Measurements from ENCODE around the gene MAPK10.

MAPK10 gene

DNA sequence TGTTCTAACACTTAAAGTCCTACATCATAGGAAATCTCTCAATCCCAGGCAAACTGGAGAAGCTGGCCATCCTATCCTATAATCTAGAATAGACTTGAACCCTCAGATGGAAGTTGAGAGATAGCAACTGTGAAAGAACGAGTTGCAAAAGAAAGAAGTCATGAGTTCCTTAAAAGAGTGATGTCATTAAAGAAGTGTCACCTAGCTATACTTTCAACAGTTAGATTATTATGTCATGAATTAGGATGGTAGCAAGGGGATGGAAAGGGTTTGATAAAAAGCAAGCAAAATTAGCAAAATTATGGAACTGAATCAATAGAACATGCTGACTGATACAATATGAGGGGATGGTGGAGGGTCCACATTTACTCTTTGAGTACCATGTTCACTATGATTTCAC is 7.1 kb upstream of the MAPK10 start:
- H3K36me3 ChIP-seq (ENCODE audit: control insufficient read depth, insufficient read depth, low read length): no peaks in the 10 kb centered on the region
- no peak overlapping the region for H2AFZ ChIP-seq
- no peak overlapping the region for H3K4me3 ChIP-seq (ENCODE audit: low read depth, low read length)
- no peaks in the 10 kb centered on the region for H3K9me3 ChIP-seq (ENCODE audit: control insufficient read depth, low read length)
- H3K4me1 ChIP-seq: no peaks in the 10 kb centered on the region
- no peaks in the 10 kb centered on the region for H3K27me3 ChIP-seq (ENCODE audit: control insufficient read depth, insufficient read depth, low read length)
- H3K27ac ChIP-seq: no peak overlapping the region
- no peak overlapping the region for H3K4me2 ChIP-seq (ENCODE audit: low read length)
- no peaks in the 10 kb centered on the region for H3K79me2 ChIP-seq
- no peak overlapping the region for H3K9ac ChIP-seq
- TF ChIP-seq, protein P1, sequence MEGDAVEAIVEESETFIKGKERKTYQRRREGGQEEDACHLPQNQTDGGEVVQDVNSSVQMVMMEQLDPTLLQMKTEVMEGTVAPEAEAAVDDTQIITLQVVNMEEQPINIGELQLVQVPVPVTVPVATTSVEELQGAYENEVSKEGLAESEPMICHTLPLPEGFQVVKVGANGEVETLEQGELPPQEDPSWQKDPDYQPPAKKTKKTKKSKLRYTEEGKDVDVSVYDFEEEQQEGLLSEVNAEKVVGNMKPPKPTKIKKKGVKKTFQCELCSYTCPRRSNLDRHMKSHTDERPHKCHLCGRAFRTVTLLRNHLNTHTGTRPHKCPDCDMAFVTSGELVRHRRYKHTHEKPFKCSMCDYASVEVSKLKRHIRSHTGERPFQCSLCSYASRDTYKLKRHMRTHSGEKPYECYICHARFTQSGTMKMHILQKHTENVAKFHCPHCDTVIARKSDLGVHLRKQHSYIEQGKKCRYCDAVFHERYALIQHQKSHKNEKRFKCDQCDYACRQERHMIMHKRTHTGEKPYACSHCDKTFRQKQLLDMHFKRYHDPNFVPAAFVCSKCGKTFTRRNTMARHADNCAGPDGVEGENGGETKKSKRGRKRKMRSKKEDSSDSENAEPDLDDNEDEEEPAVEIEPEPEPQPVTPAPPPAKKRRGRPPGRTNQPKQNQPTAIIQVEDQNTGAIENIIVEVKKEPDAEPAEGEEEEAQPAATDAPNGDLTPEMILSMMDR (IDR thresholded peaks at IDR 0.05): no peak

DNA sequence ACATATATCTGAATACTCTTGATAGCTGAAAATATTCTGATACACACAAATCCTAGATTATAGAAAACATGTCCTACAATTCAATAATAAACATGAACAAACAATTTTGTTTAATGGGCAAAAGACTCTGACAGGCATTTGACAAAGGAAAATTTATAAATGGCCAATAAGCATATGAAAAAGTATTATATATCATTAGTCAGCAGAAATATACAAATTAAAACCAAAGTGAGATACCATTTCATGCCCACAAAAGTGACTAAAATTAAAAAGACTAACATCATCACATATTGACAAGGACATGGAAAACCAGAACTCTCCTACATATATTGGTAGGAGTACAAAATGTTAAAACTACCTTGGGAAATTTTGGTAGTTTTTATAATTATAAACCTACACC is 2.7 kb upstream of the MAPK10 start:
- H3K79me2 ChIP-seq: no peaks in the 10 kb centered on the region
- no peak overlapping the region for H2AFZ ChIP-seq
- no peak overlapping the region for H3K27ac ChIP-seq
- H3K36me3 ChIP-seq (ENCODE audit: control insufficient read depth, insufficient read depth, low read length): no peaks in the 10 kb centered on the region
- TF ChIP-seq, protein P1 (IDR thresholded peaks at IDR 0.05): no peak
- H3K4me2 ChIP-seq (ENCODE audit: low read length): no peak overlapping the region
- no peak overlapping the region for H3K9ac ChIP-seq
- H3K27me3 ChIP-seq (ENCODE audit: control insufficient read depth, insufficient read depth, low read length): no peaks in the 10 kb centered on the region
- H3K4me1 ChIP-seq: no peaks in the 10 kb centered on the region
- H3K9me3 ChIP-seq (ENCODE audit: control insufficient read depth, low read length): no peaks in the 10 kb centered on the region
- H3K4me3 ChIP-seq (ENCODE audit: low read depth, low read length): no peak overlapping the region

DNA sequence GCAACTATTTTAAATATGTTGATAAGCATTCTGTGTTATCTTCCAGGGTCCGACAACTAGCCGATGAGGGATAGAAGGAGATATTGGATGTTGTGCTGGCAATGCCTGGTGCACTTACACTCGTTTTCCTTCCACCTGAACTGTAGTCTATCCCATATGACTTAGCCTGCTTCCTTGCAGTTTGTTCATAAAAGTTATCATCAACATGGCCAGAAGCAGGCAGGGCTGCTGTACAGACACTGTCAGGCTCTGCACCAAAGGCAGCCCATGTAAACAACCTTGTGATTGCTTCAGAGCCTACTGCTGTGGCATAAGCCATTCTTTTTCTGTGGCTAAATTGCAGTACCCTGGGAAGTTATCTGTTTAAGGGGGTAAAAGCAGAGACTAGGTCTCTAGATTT is 1.6 kb downstream of the MAPK10 start:
- no peaks in the 10 kb centered on the region for H3K27me3 ChIP-seq (ENCODE audit: control insufficient read depth, insufficient read depth, low read length)
- H3K27ac ChIP-seq: no peak overlapping the region
- H3K36me3 ChIP-seq (ENCODE audit: control insufficient read depth, insufficient read depth, low read length): no peaks in the 10 kb centered on the region
- H3K9me3 ChIP-seq (ENCODE audit: control insufficient read depth, low read length): no peaks in the 10 kb centered on the region
- no peaks in the 10 kb centered on the region for H3K79me2 ChIP-seq
- H3K9ac ChIP-seq: no peak overlapping the region
- TF ChIP-seq, protein P1 (IDR thresholded peaks at IDR 0.05): no peak
- no peak overlapping the region for H2AFZ ChIP-seq
- no peak overlapping the region for H3K4me3 ChIP-seq (ENCODE audit: low read depth, low read length)
- no peak overlapping the region for H3K4me2 ChIP-seq (ENCODE audit: low read length)
- no peaks in the 10 kb centered on the region for H3K4me1 ChIP-seq

DNA sequence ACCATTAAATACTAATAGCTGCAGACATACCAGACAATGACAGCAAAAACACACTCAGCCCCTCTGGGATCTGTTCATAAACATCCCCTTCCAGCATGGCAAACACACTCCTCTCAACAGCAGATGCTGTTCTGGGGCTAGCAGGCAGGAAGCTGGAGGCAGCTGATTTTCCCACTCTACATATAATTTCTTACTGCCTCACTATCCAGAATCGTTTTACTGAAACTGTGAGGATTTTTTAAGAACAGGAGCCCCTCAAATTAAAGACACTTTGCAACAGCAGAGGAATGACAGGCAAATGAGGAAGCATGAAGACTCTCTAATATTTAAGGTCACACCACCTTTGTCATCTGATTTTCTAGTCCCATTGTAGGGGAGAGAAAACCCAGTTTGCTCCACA is 2.2 kb downstream of the MAPK10 start:
- Histone ChIP-seq H3K4me2 (ENCODE audit: low read length) (no peak overlapping the region), H3K4me3 (ENCODE audit: low read depth, low read length) (no peak overlapping the region)

More for the DNA sequence above, 2.2 kb downstream of the MAPK10 start:
- Histone ChIP-seq H3K27me3 (ENCODE audit: control insufficient read depth, insufficient read depth, low read length) (no peaks in the 10 kb centered on the region), H3K9me3 (ENCODE audit: control insufficient read depth, low read length) (no peaks in the 10 kb centered on the region), H3K36me3 (ENCODE audit: control insufficient read depth, insufficient read depth, low read length) (no peaks in the 10 kb centered on the region), H3K9ac (no peak overlapping the region), H2AFZ (no peak overlapping the region), H3K4me1 (no peaks in the 10 kb centered on the region), H3K79me2 (no peaks in the 10 kb centered on the region), H3K27ac (no peak overlapping the region)
- TF ChIP-seq, protein P1 (IDR thresholded peaks at IDR 0.05): no peak
